ENCODE data around the gene AP1G1. TPM values are rescaled to one million over a fixed set of nuclear protein-coding genes. Genes with fewer than 3 reads are reported as not detected.

AP1G1 gene
- polyA plus RNA-seq, 1 donor (not counting 4 experiments of a cell fraction or from before 2014, with no cell fraction given) = 62.5 TPM

DNA sequence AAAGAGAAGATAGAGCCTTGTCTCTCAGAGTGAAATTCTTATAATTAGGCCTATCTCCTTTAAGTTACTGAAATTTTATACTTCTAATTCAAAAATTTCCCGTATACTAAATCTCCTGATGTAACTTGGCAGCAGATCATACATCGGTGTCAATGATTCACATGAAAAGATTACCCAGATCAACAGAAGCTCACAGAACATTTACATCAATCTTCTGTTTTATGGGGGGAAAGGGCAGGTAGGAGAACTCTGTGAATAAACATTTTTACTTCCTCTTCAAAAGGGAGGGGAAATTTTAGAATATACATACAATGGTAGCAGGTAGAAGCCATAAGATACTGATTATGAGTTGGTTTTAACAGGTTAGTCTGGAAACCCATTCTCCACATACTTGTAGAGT, 127.3 kb downstream of the AP1G1 start:
- Histone ChIP-seq H3K36me3 (ENCODE audit: control insufficient read depth in 2 of 2, extremely low read depth in 1 of 2, insufficient read depth in 2 of 2, low read length in 2 of 2) (peaks cover 0 to 2% of the 10 kb centered on the region in 2 experiments), H4K20me1 (ENCODE audit: control insufficient read depth, extremely low read depth, insufficient read depth, low read length) (no peaks in the 10 kb centered on the region), H3K9me1 (ENCODE audit: control insufficient read depth, extremely low read depth, insufficient read depth, low read length) (no peaks in the 10 kb centered on the region), H3K9ac (ENCODE audit: control insufficient read depth, extremely low read depth, insufficient read depth, low read length) (no peak overlapping the region), H3K4me1 (ENCODE audit: control insufficient read depth, extremely low read depth, insufficient read depth, low read length) (no peaks in the 10 kb centered on the region), H3K4me3 (ENCODE audit: control insufficient read depth in 2 of 3, extremely low read depth in 1 of 3, insufficient read depth in 2 of 3, low read depth in 1 of 3, low read length in 3 of 3) (no peak overlapping the region), H3K27me3 (ENCODE audit: control insufficient read depth, extremely low read depth, insufficient read depth, low read length) (no peaks in the 10 kb centered on the region), H3K9me3 (ENCODE audit: control insufficient read depth, low read depth, low read length) (no peaks in the 10 kb centered on the region), H3K4me2 (ENCODE audit: control insufficient read depth, extremely low read depth, insufficient read depth, low read depth, low read length) (no peak overlapping the region), H3K79me2 (ENCODE audit: control insufficient read depth, insufficient read depth, low read length) (no peaks in the 10 kb centered on the region), H2AFZ (ENCODE audit: control insufficient read depth, low read length) (no peak overlapping the region), H3K27ac (ENCODE audit: control insufficient read depth, insufficient read depth, low read length) (no peak overlapping the region)
- TF ChIP-seq EZH2 (IDR thresholded peaks at IDR 0.05; ENCODE audit: low read length) = no peak
- TF ChIP-seq, protein P1, sequence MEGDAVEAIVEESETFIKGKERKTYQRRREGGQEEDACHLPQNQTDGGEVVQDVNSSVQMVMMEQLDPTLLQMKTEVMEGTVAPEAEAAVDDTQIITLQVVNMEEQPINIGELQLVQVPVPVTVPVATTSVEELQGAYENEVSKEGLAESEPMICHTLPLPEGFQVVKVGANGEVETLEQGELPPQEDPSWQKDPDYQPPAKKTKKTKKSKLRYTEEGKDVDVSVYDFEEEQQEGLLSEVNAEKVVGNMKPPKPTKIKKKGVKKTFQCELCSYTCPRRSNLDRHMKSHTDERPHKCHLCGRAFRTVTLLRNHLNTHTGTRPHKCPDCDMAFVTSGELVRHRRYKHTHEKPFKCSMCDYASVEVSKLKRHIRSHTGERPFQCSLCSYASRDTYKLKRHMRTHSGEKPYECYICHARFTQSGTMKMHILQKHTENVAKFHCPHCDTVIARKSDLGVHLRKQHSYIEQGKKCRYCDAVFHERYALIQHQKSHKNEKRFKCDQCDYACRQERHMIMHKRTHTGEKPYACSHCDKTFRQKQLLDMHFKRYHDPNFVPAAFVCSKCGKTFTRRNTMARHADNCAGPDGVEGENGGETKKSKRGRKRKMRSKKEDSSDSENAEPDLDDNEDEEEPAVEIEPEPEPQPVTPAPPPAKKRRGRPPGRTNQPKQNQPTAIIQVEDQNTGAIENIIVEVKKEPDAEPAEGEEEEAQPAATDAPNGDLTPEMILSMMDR (optimal IDR thresholded peaks at IDR 0.05 in 1 of 3, IDR thresholded peaks at IDR 0.05 in 1 of 3, conservative IDR thresholded peaks at IDR 0.05 in 1 of 3; ENCODE audit: extremely low read depth in 1 of 3, insufficient read depth in 2 of 3, low read length in 3 of 3) = no peak
- FAIRE-seq (no peak), DNase-seq (ENCODE audit: low read depth, low spot score) (no peak)
- dilution Hi-C loops (cut with MboI; ENCODE audit: extremely low pct_ligation_motif_present, low sequenced_read_pairs) = no loop called here

Small RNA genes within 50 kb of the gene (small RNA-seq; reads per million reads assigned to genes)
- gene AC010653.3 (ENCODE audit: insufficient read length in 3 of 3, low read depth in 3 of 3, low replicate concordance in 1 of 3) = 0 reads per million in 3 experiments
- 0 reads per million in 3 experiments for gene SNORA70D (ENCODE audit: insufficient read length in 3 of 3, low read depth in 3 of 3, low replicate concordance in 1 of 3)
- 56.7 to 556 (median 129) reads per million in 3 experiments for gene SNORD71 (ENCODE audit: insufficient read length in 3 of 3, low read depth in 3 of 3, low replicate concordance in 1 of 3)

Other genes with a start within 250 kb of the AP1G1 start
- gene TAT, start 231.7 kb downstream of the AP1G1 start, polyA plus RNA-seq = 0.14 TPM in 1 of 3 replicates, not detected in the others
- gene MARVELD3, start 182.7 kb downstream of the AP1G1 start, polyA plus RNA-seq = 11.4 to 17.8 TPM (median 11.6 TPM) in 3 replicates
- 6.0 to 7.6 TPM (median 6.5 TPM) in 3 replicates for gene PHLPP2, start 84.1 kb downstream of the AP1G1 start, polyA plus RNA-seq
- 10.8 to 16.0 TPM (median 12.8 TPM) in 3 replicates for gene ATXN1L, start 37.1 kb upstream of the AP1G1 start, polyA plus RNA-seq
- gene ZNF821, start 75.3 kb upstream of the AP1G1 start, polyA plus RNA-seq = 2.9 to 4.2 TPM (median 3.1 TPM) in 3 replicates
- 179 to 188 TPM (median 187 TPM) in 3 replicates for gene IST1, start 86.7 kb upstream of the AP1G1 start, polyA plus RNA-seq
- gene PKD1L3, start 191.6 kb upstream of the AP1G1 start, polyA plus RNA-seq = not detected in 3 replicates
- gene DHODH, start 199.9 kb upstream of the AP1G1 start, polyA plus RNA-seq = 4.2 to 5.4 TPM (median 5.0 TPM) in 3 replicates
- gene HP, start 245.7 kb upstream of the AP1G1 start, polyA plus RNA-seq = 0.43 TPM in 1 of 3 replicates, not detected in the others

All from keratinocyte (primary cell).